ENCODE data around the gene TRIM41.
"Not testable (repeated sequence)": the region's sequence is repeated elsewhere in the genome, so short reads cannot be mapped to it uniquely, and the experiment has no call there.

DNA sequence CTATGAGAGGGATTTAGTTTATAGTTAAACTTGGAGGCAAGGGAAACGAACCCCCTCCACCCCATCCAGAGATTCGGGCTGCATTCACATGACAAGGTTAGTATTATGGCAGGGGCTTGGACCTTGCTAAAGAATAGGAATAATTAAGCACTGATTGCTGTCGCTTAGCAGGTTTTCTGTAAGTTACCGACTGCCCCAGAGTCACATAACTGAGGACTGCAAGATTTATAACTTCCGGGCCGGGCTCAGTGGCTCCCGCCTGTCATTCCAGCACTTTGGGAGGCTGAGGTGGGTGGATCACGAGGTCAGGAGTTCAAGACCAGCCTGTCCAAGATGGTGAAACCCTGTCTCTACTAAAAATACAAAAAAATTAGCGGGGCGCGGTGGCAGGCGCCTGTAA, 44.8 kb downstream of the TRIM41 start:
- TF ChIP-seq YY1 (IDR thresholded peaks at IDR 0.05; ENCODE audit: insufficient read depth, insufficient read length); SUZ12 (IDR thresholded peaks at IDR 0.05; ENCODE audit: extremely low read depth, insufficient read depth, insufficient read length); ZNF274 (IDR thresholded peaks at IDR 0.05; ENCODE audit: low read depth, low read length): not testable (repeated sequence)
